HG03280 (cell line): ENCODE results near the gene SCTR.

Experiments
- ATAC-seq: cut with Tn5 transposase; IDR thresholded peaks from one replicate; pipeline ENCODE4 v1.9.1; 2021; ENCODE audit warnings: mild to moderate bottlenecking, moderate library complexity; ENCODE audit not compliant: unreplicated experiment

The SCTR gene

DNA sequence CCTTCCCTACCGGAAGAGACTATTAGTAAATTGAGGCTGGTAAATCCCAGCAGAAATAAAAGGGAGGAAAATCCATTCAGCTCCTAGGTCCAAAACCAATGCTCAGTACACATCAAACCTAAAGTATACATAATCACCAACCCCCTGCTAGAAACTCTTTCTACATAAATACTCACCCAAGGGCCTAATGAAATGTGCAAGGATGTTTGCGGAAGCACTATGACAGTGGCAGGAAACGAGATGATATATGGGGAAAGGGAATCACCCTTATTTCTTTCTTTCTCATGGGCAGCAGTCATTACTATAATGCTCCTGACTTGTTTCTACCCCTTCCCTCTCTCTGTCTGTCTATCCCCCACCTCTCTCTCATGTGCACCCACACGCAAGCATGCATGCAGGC lies 1.3 kb upstream of the SCTR start:
- no peak for ATAC-seq

DNA sequence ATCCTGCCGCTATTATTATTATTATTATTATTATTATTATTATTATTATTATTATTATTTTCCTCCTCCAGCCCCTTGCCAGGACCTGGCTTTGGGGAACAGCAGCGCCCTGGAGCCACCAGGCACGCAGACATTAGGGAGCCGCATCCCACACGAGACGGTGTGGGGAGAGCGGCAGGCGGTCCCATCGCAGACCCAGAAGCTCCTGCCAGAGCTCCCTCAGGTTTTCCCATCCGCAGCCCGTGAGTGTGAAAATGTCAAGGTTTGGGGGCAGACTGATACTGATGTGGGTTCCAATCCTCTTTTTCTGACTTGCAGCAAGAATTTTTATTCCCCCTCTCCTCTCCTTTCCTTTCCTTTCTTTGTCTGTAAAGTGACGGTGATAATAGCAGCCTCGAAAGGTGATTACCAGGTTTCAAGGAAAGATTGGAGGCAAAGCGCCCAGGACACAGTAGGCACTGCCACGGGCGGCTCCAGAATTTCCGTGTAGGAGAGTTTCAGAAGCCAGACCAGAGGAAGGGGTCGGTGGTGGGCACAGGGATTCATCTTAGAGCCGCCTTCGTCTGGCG lies 816 bp downstream of the SCTR start:
- no peak for ATAC-seq

DNA sequence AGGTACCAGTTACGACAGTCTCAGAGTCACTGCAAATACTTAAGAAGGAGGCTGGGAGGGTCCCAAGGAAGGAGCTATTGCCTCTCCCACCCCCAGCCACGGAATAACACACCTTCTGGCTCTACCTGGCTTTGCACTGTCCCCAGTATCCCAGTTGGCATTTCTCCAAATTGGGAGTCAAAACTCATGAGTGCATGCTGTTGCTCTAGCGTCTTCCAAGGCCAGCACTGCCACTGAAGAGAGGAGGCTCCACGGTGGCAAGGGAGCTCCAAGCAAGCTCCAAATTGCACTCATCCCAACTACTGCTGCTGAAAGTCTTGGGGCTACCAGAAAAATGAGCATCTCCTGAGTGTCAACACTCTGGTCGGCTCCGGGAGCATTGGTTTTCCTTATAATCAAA lies 1.6 kb downstream of the SCTR start:
- no peak for ATAC-seq

DNA sequence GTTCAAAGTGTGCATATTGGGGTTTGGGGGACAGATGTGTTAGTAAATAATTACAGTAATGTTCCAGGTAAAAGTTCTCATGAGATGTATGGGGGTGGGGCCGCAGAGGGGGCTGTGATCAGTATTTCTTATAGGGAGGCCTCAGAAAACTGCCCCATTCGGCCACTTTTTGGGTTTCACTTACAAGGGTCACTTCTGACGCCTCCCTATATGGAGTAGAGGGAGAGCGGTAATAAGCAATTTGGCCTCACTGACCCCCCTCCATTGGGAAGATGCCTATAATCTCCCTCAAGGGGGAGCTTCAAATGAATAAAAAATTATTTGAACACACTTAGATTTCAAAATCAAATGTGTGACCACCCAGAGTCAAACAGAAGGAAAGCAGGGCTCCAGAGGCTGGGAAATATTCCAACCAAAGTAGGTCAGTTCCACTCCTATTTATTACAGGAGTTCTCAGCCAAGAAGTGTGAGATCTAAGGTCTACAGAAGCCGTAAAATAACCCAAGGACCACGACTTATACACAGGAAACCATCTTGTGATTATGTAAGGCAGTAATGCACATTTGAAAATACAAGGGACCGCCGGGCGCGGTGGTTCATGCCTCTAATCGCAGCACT lies 2.7 kb downstream of the SCTR start:
- no peak for ATAC-seq

DNA sequence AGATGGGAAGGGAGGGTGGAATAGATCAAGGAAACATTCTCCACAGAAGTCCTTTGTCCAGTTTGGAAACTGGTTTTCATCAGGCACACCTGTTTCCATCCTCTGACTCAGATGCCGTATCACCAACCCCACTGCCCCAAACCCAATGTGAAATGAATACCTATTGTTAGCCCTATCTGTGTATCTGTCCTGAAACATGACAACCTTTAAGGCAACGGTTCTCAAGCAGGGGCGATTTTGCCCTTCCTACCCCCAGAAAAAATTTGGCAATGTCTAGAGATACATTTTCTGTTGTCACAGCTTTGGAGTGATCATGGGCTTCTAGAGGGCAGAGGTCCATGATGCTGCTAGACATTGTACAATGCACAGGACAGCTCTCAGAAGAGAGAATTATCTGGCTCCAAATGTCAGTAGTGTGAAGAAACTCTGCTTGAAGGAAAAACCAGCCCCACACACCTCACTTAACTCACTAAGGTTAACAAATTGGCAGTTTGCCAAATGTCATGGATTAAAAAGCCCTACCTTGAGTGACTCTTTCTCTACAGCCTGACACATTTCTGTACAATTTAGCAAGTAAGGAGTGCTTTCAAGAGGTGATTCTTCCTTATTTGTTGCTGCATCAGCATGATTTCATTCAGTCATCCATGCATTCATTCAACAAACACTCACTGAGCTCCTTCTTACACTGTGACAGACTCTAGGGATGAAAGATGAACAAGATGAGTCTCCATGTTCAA lies 3.4 kb downstream of the SCTR start:
- ATAC-seq: no peak

DNA sequence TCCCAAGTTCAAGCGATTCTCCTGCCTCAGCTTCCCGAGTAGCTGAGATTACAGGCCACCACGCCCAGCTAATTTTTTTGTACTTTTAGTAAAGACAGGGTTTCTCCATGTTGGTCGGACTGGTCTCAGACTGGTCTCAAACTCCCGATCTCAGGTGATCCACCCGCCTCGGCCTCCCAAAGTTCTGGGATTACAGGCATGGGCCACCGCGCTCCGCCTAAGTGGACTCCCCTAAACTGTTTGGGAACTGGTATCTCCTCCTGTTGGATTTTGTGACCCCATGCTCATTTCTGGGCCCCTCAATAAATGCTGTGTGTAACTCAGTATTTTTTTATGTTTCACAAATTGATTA lies 5.2 kb downstream of the SCTR start:
- ATAC-seq: no peak

DNA sequence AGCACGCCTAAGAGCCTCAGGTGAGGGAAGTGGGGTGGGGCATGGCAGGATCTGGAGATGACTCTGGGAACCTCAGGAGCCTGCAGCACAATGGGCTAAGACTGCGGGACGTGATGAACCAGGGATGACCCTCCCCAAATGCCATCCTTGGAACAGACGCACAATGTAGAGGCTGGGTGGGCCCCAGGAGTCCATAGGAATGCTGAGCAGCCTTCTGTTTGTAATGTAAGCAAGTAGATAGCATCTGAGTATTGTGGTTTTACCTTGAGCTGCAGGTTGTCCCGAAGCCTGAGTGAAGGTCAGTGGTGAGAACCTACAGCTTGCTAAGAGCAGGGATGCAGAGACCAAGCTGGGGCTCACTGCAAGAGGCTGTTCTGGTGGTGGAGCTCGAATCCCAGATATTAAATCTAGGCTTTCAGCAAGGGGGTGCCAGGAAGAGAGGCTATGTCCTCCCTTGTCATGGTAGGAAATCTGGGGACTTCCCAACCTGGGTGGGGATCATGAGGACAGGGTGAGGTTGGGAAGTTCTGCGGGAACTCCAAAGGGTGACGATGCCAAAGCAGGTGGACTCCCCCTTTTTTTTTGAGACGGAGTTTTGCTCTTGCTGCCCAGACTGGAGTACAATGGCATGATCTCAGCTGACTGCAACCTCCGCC lies 5.8 kb downstream of the SCTR start:
- ATAC-seq: no peak

DNA sequence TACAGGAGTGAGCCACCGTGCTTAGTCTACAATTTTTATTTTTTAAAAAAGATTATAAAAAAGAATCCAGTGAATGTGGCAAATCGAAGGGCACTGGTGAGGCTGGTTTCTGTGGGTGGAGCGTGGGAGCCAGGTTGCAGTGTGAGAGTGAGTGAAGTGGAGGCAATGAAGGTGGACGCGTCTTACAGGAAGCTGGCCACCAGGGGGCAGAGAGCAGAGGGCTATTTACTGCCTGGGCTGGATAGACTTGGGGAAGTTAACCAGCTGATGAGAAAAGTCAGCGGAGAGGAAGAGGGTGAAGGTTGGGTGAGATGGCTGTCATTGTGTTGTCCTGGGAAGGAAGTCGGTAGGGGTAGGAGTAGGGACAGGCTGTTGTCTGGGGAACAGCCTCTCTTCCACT lies 6.8 kb downstream of the SCTR start:
- ATAC-seq: peak; percentile 87

DNA sequence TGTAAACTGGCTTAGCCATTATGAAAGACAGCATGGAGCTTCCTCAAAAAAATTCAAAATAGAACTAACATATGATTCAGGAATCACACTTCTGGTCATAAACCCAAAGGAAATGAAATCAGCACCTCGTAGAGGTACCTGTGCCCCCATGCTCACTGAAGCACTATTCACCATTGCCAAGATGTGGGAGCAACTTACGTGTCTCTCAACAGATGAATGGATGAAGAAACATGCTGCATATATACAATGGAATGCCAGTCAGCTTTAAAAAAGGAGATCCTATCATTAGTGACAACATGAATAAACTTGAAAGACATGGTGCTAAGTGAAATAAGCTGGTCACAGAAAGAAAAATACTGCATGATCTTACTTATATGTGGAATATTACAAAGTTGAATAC lies 8.2 kb downstream of the SCTR start:
- ATAC-seq: no peak

DNA sequence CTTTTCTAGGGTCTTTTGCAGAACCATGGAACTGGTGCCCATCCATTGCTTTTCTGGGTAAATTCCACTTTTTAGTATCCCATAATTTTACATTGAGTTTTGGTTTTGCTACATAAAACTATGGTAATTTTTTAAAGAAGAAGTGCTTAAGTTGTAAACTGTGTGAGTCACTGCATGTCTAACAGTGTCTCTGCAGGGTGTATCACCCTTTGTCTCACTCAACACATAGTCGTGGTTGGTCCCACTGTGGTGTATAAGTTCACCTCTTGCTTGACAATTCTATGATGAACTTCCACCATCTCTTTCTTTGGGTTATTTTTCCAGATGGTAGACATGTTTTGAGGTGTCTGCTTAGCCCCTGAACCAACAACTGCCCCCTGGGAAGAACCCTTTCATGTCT lies 10.5 kb downstream of the SCTR start:
- ATAC-seq: no peak

DNA sequence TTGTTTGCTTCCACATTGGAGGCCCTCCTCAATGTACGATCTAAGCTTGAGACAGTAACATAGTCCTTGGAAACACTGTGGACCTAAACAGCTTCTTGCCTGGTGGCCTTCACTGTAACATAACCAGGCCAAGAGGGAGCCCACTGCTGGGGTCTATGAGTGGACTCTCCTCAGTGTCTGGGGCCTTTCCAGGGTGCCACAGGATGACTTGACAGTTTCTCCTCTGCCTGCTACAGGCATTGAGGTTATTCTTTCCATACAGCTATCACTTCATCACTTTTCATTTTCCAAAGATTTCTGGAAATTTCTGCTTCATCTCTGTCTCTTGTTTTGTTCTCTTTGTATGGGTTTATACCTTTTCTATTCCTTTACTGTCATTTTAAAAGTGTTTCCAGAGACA lies 11.3 kb downstream of the SCTR start:
- no peak for ATAC-seq

DNA sequence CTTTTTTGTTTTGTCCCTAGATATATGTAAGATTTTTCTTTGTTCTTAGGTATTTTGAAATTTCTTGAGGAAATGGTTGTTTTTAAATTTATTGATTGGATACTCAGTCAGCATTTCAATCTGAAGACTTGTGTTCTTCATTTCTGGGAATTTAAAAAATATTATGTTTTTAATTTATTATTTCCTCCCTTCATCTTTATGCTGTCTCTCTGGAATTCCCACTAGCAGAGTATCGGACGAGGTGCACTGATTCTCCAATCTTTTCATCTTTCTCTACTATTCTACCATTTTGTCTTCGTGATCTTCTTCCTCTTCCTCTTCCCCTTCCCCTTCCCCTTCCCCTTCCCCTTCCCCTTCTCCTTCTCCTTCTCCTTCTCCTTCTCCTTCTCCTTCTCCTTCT lies 12.3 kb downstream of the SCTR start:
- ATAC-seq: no peak

DNA sequence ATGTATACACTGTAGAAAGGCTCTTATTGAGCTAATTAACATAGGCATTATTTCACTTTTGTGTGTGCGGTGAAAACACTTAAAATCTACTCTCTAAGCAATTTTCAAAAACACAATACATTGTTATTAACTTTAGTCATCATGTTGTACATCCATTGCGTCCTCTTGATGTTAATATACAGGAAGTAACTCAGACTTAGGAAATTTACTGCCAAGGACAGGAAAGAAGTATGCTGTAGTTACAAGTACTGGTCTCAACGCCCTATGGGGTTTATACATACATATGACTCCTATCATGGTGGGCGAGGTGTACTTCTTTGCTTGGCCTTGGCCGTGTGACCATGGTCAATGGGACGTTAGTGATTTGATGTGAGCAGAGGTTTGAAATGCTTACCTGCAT lies 15.5 kb downstream of the SCTR start:
- ATAC-seq: no peak

DNA sequence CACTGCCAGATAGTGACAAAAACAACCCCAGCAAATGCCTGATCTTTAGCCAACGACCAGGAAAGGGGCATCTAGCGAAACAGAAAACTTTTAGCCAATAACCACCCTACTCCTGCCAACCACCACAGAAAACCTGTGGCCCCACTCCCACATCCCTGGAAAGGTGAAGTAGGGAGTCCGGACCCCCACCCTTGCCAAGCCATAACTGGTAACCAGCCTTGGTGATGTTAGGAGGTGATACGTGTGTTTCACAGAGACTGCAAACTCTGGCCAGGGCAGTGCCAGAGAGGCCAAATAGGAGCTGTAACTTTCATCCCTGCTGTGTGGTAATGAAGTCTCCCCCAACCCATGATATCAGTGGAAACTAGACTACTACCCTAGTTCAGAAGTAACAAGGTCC lies 27.6 kb downstream of the SCTR start:
- ATAC-seq: no peak

DNA sequence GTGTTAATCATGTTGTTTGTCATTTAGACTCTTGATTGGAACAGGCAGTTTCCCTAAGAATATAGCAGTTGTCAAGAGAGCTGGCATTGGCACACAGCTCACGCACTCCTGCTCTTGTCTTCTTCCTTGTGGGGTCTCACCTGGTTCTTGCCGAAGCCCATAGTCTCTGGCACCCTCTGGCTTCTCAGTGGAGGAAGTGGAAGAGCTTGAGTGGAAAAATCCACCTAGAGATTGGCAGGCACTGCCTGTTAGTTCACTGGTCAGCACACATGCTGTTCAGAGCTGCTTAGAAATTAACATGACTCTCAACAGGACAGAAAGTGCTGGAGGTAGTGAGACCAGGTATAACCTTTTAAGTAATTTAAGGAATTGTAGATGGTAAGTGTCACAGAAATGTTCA lies 28.3 kb downstream of the SCTR start:
- no peak for ATAC-seq

DNA sequence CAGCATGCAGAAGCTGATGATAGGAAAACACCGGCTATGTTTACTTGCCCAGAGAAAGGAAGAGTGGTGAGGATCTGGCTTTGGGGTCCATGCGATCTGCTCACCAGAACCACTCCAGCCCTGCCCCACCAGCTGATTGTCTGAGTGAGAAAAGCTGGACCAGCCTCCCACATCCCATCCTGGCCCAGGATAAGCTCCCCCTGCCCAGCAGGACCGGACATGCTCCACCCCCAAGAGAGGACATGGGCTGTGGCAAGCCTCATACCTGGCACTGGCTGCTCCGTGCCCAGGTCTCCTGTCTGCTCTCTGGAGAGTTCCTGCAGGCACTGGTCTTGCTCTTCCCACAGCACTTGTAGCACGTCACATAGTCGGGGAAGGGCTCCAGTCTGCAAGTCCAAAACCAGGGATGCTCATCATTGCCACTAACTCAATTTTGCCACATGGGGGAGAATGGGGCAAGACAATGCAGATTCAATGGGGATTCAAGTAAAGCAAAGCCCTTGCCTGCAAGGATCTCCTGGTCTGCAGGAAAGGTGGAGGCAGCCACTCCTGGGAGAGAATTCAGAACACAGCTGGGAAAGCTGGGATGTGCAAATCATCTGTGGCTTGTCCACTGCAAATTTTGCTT lies 30.0 kb downstream of the SCTR start:
- no peak for ATAC-seq

DNA sequence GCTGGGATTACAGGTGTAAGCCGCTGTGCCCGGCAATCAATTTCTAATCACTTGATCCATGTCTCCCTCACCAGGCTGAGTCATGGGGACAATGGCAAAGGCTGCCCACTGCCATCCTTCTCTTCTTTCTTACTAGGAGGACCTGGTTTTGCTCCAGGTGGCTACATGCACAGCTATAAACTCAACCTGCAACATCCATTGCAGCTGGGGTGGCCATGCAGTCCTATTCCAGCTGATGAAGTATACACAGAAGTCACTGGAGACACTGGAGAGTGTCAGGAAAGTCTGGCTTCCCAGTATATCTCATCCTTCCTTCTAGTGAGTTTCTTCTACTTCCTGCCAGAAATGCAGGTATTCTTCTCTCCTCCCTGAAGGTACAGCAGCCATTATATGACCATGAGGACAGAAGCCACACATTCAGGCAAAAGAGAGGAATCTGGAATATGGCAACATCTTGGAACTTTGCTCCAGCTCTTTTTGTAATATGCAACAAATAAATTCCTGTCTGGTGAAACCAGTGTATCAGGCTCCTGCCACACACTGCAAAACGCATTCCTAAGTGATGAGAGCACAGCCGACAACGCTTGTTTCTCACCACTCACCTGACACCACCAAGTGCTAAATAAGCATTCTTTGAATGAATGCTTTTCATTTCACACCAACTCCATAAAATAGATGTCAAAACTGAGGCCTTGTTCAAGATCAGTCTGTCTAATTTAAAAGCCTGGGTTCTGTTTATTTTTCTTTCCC lies 32.3 kb downstream of the SCTR start:
- ATAC-seq: no peak

DNA sequence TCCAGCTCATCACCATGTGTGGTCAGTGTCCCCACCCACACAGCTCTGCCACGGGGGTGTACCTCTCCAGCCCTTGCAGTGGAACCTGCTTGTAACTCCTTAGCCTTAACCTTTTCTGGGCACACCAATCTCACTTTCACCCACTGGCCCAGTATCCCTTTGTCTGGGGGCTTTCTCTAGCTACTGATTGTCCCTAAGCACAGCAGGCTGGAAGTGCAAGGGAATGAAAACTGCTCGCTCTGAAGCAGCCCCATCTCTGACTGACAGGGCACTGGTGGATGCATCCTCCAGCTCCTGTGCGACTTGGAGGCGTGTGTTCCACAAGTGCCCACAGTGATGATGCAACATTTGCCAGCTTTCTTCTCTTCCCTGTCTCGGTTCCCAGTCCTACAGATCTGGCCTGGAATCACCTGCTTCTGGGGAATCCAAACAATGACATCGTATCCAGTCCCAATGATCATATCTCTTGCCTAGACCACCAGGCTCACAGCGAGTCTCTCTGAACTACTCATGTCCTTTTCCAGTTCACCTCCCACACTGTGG lies 33.6 kb downstream of the SCTR start:
- no peak for ATAC-seq

DNA sequence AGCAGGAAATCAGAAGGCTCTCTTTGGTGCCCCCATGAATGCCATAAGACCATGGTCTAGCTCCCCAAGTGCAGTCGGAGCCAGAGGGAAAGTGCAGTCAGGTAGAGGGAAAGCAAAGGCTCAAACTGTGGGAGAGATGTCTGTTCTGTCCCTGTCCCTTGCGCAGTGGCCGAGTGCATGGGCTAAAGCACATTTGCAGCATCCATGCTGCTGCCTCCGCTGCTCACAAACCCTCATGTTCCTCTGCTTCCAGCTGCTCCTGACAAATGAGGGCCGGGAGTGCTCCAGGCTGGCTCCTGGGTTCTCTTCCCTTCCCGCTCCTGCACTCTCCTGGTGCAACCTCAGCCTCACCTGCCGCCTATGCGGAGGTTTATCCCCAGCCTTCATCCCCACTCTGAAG lies 34.2 kb downstream of the SCTR start:
- no peak for ATAC-seq

DNA sequence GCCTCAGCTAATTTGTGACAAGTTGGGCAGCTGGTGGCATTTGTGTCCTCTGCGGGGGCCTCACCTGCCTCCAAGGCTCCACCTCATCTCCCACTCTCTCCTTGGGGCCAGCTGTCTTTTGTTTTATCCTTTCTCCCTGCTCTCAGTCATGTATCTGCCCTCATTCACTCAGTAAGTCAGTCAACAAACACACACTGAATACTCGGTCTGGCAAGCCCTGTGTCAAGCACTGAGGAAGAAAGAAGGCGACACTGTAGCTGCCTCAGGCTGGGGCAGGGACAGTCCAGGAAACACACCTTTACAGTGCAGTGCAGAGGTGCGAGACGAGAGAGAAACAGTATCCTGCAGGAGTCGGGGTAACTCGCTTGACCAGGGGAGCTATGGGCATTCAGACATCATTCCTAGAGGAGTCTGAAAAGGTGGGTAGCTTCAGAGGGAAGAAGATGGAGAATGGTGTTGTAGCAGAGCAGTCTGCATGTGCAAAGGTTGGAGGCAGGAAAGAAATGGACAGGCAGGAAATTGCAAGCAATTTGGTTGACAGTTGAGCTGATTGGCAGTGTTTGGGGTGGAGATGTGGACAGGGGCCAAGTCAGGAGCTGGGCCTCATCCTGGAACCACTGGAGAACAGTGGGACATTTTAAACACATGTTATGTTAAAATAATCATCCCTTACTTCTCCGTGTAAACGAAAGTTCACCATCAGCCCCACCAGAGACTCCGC lies 34.9 kb downstream of the SCTR start:
- no peak for ATAC-seq
